RCC 7860 (cell line): ENCODE measurements around the gene PCDHA7.
"Not testable (repeated sequence)": the region's sequence is repeated elsewhere in the genome, so short reads cannot be mapped to it uniquely, and the experiment has no call there.

ENCODE experiments used
- DNase-seq: peaks from one replicate; pipeline ENCODE4 v3.0.0-alpha.2; 2015; ENCODE audit warnings: low spot score
- FAIRE-seq: peaks from 2 replicates; lab custom pipeline; 2012; peaks lifted over from hg19 to GRCh38; lab: Jason Lieb, UNC

The PCDHA7 gene

DNA sequence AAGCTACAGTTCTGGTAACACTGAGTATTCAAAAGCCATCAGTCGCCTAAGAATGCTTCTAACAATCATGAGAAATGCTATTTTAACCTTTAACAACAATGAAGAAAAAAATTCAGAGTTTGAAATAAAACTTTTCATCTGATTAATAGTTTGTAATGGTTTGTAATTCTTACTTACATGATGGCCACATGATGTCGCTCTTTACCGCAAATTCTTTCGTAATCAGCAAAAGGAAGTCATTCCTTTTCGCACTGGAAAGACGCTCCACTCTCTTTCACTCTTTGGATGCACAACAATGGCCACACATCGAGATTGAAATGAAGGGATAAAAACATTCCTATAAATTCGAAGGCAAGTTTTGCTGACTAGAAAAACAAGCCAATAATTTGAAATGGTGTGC is at the start of gene PCDHA7:
PCDHA7 (plus strand) TSS at position 277 of the 400 bp plus-strand sequence; CDS start at position 392, 115 bp downstream.
- FAIRE-seq (no peak), DNase-seq (peak; percentile 4)

- no peak for FAIRE-seq
Observed at GRCh38 chr5:140785905-140786686, 48.0 kb upstream of the PCDHA7 start, which contains the start of gene PCDHA1. TSS of gene PCDHA1 (plus strand) at chr5:140786140.

GRCh38 chr5:140787422-140787821 is 46.6 kb upstream of the PCDHA7 start:
- FAIRE-seq, DNase-seq: not testable (repeated sequence)

More at GRCh38 chr5:140785905-140786686, 48.0 kb upstream of the PCDHA7 start, which contains the start of gene PCDHA1:
- no peak for DNase-seq

GRCh38 chr5:140787849-140788504 is 46.1 kb upstream of the PCDHA7 start:
- DNase-seq, FAIRE-seq: not testable (repeated sequence)

GRCh38 chr5:140791089-140791488 is 43.0 kb upstream of the PCDHA7 start:
- no peak for FAIRE-seq
- DNase-seq: no peak

DNA sequence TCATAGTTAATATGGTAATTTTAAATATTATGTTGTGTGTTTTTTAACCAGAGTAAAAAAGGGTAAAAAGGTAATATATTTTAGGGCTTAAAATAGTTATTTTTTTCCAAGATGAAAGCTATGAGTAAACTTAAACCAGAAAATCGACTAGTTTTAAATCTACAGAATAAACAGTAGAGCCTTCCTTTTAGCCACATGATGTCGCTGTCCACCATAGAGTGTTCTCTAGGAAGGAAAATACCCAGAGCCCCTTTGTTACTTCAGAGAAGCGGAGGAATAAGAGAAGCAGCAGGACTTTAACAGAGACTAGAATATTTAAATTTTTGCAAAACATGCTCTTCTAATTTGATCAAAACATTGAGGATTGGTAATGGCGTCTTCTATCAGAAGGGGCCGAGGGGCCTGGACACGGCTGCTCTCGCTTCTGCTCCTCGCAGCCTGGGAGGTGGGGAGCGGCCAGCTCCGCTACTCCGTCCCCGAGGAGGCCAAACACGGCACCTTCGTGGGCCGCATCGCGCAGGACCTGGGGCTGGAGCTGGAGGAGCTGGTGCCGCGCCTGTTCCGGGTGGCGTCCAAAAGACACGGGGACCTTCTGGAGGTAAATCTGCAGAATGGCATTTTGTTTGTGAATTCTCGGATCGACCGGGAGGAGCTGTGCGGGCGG is 39.3 kb upstream of the PCDHA7 start, which contains the start of gene PCDHA2:
PCDHA2 (plus strand) TSS at position 258 of the 664 bp plus-strand sequence.
- FAIRE-seq: no peak
- no peak for DNase-seq

- no peak for DNase-seq
- no peak for FAIRE-seq
Observed at GRCh38 chr5:140795259-140795641, 38.8 kb upstream of the PCDHA7 start.

GRCh38 chr5:140796072-140796717 is 37.9 kb upstream of the PCDHA7 start:
- FAIRE-seq, DNase-seq: not testable (repeated sequence)

GRCh38 chr5:140796718-140797095 is 37.4 kb upstream of the PCDHA7 start:
- FAIRE-seq: no peak
- DNase-seq: no peak

GRCh38 chr5:140800816-140801493 is 33.1 kb upstream of the PCDHA7 start, which contains the start of gene PCDHA3:
TSS of gene PCDHA3 (plus strand) at chr5:140801057.
- FAIRE-seq (no peak), DNase-seq (no peak)

- no peak for FAIRE-seq
Observed at GRCh38 chr5:140801494-140801841, 32.6 kb upstream of the PCDHA7 start.

GRCh38 chr5:140802381-140802780 is 31.7 kb upstream of the PCDHA7 start:
- DNase-seq, FAIRE-seq: not testable (repeated sequence)

More at GRCh38 chr5:140801494-140801841, 32.6 kb upstream of the PCDHA7 start:
- DNase-seq: no peak

DNA sequence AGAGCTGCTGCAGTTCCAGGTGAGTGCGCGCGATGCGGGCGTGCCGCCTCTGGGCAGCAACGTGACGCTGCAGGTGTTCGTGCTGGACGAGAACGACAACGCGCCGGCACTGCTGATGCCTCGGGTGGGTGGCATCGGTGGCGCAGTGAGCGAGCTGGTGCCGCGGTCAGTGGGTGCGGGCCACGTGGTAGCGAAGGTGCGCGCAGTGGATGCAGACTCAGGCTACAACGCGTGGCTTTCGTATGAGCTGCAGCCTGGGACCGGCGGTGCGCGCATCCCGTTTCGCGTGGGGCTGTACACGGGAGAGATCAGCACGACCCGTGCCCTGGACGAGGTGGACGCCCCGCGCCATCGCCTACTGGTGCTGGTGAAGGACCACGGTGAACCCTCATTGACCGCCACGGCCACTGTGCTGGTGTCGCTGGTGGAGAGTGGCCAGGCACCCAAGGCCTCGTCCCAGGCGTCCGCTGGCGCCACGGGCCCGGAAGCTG is 31.2 kb upstream of the PCDHA7 start:
- DNase-seq (no peak), FAIRE-seq (no peak)

DNA sequence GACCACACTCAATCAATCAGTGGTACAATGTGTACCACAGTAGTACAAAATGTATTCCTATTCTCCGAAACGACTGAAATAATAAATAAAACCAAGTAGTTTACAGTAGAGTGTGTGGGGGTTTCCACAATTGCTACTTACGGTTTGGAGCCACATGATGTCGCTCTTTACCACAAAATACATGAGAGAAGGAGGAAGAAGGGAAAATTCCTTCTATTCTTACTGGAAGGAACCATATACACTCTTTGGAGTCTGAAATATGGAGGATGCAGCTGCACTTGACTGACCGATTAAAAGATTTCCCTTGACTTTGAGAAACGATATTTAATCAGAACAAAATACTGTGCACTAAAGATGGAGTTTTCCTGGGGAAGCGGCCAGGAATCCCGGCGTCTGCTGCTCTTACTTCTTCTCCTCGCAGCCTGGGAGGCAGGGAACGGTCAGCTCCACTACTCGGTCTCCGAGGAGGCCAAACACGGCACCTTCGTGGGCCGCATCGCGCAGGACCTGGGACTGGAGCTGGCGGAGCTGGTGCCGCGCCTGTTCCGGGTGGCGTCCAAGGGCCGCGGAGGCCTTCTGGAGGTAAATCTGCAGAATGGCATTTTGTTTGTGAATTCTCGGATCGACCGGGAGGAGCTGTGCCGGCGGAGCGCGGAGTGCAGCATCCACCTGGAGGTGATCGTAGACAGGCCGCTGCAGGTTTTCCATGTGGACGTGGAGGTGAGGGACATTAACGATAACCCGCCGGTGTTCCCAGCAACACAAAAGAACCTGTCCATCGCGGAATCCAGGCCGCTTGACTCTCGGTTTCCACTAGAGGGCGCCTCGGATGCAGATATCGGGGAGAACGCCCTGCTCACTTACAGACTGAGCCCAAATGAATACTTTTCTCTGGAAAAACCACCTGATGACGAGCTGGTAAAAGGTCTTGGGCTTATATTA is 27.0 kb upstream of the PCDHA7 start, which contains the start of gene PCDHA4:
PCDHA4 (plus strand) TSS at position 235 of the 942 bp plus-strand sequence.
- no peak for DNase-seq

GRCh38 chr5:140808241-140808888 is 25.7 kb upstream of the PCDHA7 start:
- FAIRE-seq, DNase-seq: not testable (repeated sequence)

More for the DNA sequence above, 27.0 kb upstream of the PCDHA7 start, which contains the start of gene PCDHA4:
- FAIRE-seq: no peak

- no peak for DNase-seq
- FAIRE-seq: no peak
Observed at GRCh38 chr5:140808889-140809291, 25.2 kb upstream of the PCDHA7 start.

GRCh38 chr5:140821375-140822280 is 12.4 kb upstream of the PCDHA7 start, which contains the start of gene PCDHA5:
TSS of gene PCDHA5 (plus strand) at chr5:140821613.
- peak; percentile 6 for DNase-seq

More at GRCh38 chr5:140821375-140822280, 12.4 kb upstream of the PCDHA7 start, which contains the start of gene PCDHA5:
- no peak for FAIRE-seq
